ENCODE measurements around the gene RAD51B. TPM values are rescaled to one million over a fixed set of nuclear protein-coding genes. Genes with fewer than 3 reads are reported as not detected.

RAD51B gene
- total RNA-seq, 2 donors from 2014 or later = 22.8 to 33.8 TPM

DNA sequence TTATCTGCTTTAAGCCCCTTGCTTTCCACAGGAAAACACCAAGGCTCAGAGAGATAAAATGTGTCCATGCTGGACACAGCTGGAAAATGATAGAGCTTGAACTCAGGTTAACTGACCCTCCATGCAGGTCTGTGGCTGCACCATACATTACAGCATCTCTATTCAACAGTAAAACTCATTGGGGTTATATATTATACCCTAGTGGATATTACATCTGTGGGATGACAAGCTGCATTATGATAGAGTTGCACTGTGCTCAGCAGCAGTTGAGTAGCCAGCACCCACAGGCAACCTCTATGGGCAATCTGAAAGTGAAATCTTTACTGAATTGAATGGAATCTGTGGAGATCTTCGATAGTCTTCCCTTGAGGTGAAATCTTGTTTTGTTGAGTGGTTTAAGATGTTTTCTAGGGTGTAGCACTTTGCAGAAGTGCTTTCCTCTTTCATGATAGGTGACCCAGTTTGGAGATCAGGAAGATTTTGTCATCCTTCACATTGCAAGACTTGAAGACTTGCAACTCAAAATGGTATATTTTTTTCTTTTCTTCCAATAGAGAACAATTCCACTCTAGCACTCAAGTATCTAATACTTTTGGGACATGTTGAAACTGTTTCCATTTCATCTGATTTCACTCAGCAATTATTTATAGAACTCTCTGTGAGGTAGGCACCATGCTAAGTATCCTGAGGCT, 389.2 kb downstream of the RAD51B start:
- Mint-ChIP-seq H3K36me3 (ENCODE audit: low read depth) (no peaks in the 10 kb centered on the region), H3K4me1 (peaks cover 12% of the 10 kb centered on the region), H3K27me3 (ENCODE audit: insufficient read depth) (no peaks in the 10 kb centered on the region), H3K9me3 (no peaks in the 10 kb centered on the region), H3K27ac (no peak overlapping the region), H3K4me3 (no peak overlapping the region)
- no peak overlapping the region for H3K27ac ChIP-seq (ENCODE audit: low read depth, low read length)
- DNase-seq = no peak
- no peaks in the 10 kb centered on the region for H3K36me3 ChIP-seq (ENCODE audit: control insufficient read depth, insufficient read depth, low read length)
- no peaks in the 10 kb centered on the region for H3K4me1 ChIP-seq (ENCODE audit: control insufficient read depth, insufficient read depth, low read length)
- TF ChIP-seq, protein P1, sequence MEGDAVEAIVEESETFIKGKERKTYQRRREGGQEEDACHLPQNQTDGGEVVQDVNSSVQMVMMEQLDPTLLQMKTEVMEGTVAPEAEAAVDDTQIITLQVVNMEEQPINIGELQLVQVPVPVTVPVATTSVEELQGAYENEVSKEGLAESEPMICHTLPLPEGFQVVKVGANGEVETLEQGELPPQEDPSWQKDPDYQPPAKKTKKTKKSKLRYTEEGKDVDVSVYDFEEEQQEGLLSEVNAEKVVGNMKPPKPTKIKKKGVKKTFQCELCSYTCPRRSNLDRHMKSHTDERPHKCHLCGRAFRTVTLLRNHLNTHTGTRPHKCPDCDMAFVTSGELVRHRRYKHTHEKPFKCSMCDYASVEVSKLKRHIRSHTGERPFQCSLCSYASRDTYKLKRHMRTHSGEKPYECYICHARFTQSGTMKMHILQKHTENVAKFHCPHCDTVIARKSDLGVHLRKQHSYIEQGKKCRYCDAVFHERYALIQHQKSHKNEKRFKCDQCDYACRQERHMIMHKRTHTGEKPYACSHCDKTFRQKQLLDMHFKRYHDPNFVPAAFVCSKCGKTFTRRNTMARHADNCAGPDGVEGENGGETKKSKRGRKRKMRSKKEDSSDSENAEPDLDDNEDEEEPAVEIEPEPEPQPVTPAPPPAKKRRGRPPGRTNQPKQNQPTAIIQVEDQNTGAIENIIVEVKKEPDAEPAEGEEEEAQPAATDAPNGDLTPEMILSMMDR (conservative IDR thresholded peaks at IDR 0.05) = no peak
- H3K9me3 ChIP-seq (ENCODE audit: control insufficient read depth, low read length) = no peaks in the 10 kb centered on the region
- no peak overlapping the region for H3K4me3 ChIP-seq (ENCODE audit: low read length)
- H3K9ac ChIP-seq (ENCODE audit: extremely low read depth, low read length, poor library complexity, severe bottlenecking) = no peak overlapping the region
- H3K27me3 ChIP-seq (ENCODE audit: control insufficient read depth, insufficient read depth, low read length, poor library complexity, severe bottlenecking) = no peaks in the 10 kb centered on the region
- 95 to 100% methylated on average over 1 of the region's 1 CpG for WGBS, 2 experiments (ENCODE audit: insufficient coverage in 1 of 2, insufficient read length in 1 of 2)

DNA sequence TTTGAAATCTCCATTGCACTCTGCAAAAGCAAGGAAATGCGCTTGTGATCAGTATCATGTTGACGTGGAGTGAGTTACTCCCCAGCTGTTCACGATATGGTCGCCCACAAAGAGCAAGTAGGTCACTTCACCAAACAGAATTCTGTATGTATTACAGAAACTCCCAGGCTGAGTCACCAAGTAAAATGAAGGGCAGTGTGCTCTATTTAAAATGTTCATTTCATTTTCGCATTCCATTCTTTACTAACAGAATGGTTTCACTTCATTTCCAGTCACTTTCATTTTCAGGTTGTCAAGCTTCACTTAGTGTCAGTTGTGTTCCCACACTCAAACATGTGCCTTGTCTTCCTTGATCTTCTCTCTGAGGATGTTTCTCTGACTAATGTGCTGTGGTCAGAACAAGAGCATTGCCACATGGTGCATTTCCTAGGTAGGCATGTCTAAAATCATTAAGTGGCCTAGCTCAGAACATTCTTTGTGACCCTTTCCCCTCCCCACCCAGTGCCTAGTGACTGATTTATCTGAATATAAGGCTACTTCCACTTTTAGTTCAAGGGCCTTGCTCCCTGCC, 391.2 kb downstream of the RAD51B start:
- TF ChIP-seq, protein P1 (conservative IDR thresholded peaks at IDR 0.05) = no peak
- Histone ChIP-seq H3K9me3 (ENCODE audit: control insufficient read depth, low read length) (no peaks in the 10 kb centered on the region), H3K36me3 (ENCODE audit: control insufficient read depth, insufficient read depth, low read length) (no peaks in the 10 kb centered on the region), H3K4me3 (ENCODE audit: low read length) (no peak overlapping the region), H3K4me1 (ENCODE audit: control insufficient read depth, insufficient read depth, low read length) (peaks cover 5% of the 10 kb centered on the region), H3K27ac (ENCODE audit: low read depth, low read length) (no peak overlapping the region), H3K9ac (ENCODE audit: extremely low read depth, low read length, poor library complexity, severe bottlenecking) (no peak overlapping the region), H3K27me3 (ENCODE audit: control insufficient read depth, insufficient read depth, low read length, poor library complexity, severe bottlenecking) (no peaks in the 10 kb centered on the region)
- WGBS, 2 experiments (ENCODE audit: insufficient coverage in 1 of 2, insufficient read length in 1 of 2) = 91 to 93% methylated on average over 5 of the region's 5 CpGs
- Mint-ChIP-seq H3K36me3 (ENCODE audit: low read depth) (no peaks in the 10 kb centered on the region), H3K9me3 (no peaks in the 10 kb centered on the region), H3K27me3 (ENCODE audit: insufficient read depth) (no peaks in the 10 kb centered on the region), H3K4me1 (peaks cover 14% of the 10 kb centered on the region), H3K27ac (no peak overlapping the region), H3K4me3 (no peak overlapping the region)
- DNase-seq = no peak

DNA sequence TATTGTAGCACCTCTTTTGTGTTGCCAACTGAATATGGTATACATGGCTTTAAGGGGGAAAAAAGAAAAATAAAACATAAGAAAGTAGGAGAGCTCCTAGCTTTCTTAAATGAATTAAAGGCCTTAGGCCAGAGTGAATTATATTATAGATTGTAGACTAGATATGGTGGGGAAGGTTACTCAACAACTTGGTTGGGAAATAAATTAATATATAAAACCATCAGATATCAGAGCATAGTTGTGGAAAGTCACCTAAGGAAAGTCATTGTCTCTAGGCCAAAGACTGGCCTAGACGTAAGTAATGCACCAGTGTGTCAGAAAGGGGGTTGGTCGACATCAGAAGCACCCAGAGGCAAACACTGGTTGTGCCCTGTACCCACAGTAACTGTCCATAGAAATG, 391.8 kb downstream of the RAD51B start:
- Mint-ChIP-seq H3K4me3 (no peak overlapping the region), H3K9me3 (no peaks in the 10 kb centered on the region), H3K4me1 (peaks cover 20% of the 10 kb centered on the region), H3K36me3 (ENCODE audit: low read depth) (no peaks in the 10 kb centered on the region), H3K27me3 (ENCODE audit: insufficient read depth) (no peaks in the 10 kb centered on the region), H3K27ac (no peak overlapping the region)
- no peak overlapping the region for H3K9ac ChIP-seq (ENCODE audit: extremely low read depth, low read length, poor library complexity, severe bottlenecking)
- no peaks in the 10 kb centered on the region for H3K9me3 ChIP-seq (ENCODE audit: control insufficient read depth, low read length)
- no peak for DNase-seq
- WGBS, 2 experiments (ENCODE audit: insufficient coverage in 1 of 2, insufficient read length in 1 of 2) = 96 to 100% methylated on average over 2 of the region's 2 CpGs
- no peak overlapping the region for H3K27ac ChIP-seq (ENCODE audit: low read depth, low read length)
- peaks cover 5% of the 10 kb centered on the region for H3K4me1 ChIP-seq (ENCODE audit: control insufficient read depth, insufficient read depth, low read length)
- TF ChIP-seq, protein P1 (conservative IDR thresholded peaks at IDR 0.05) = no peak
- no peak overlapping the region for H3K4me3 ChIP-seq (ENCODE audit: low read length)
- H3K36me3 ChIP-seq (ENCODE audit: control insufficient read depth, insufficient read depth, low read length) = no peaks in the 10 kb centered on the region
- no peaks in the 10 kb centered on the region for H3K27me3 ChIP-seq (ENCODE audit: control insufficient read depth, insufficient read depth, low read length, poor library complexity, severe bottlenecking)

Data from endodermal cell (in vitro differentiated cells).